GM18517 (cell line): ENCODE results near the gene CEP250.
"Not testable (repeated sequence)": the region's sequence is repeated elsewhere in the genome, so short reads cannot be mapped to it uniquely, and the experiment has no call there.

Experiments
- ATAC-seq: cut with Tn5 transposase; IDR thresholded peaks from one replicate; pipeline ENCODE4 v1.9.1; 2021; ENCODE audit warnings: mild to moderate bottlenecking, moderate library complexity; ENCODE audit not compliant: unreplicated experiment

CEP250 gene

GRCh38 chr20:35454881-35455609, at the start of gene CEP250:
Gene CEP250, plus strand, starts transcription at chr20:35455598. Its CDS starts 6,770 bp downstream, at chr20:35462368.
- ATAC-seq = peak; percentile 78

- no peak for ATAC-seq
Observed at GRCh38 chr20:35405775-35406174, 49.6 kb upstream of the CEP250 start.

- ATAC-seq = no peak
Observed at GRCh38 chr20:35408270-35408669, 47.1 kb upstream of the CEP250 start.

GRCh38 chr20:35409542-35409941, 45.9 kb upstream of the CEP250 start:
- ATAC-seq = no peak

GRCh38 chr20:35410613-35411012, 44.8 kb upstream of the CEP250 start:
- no peak for ATAC-seq

- ATAC-seq = no peak
Observed at GRCh38 chr20:35421322-35421721, 34.1 kb upstream of the CEP250 start.

- ATAC-seq = no peak
Observed at GRCh38 chr20:35431621-35432429, 23.6 kb upstream of the CEP250 start.

GRCh38 chr20:35432430-35432735, 23.0 kb upstream of the CEP250 start:
- ATAC-seq = no peak

- ATAC-seq = no peak
Observed at GRCh38 chr20:35433337-35433736, 22.1 kb upstream of the CEP250 start.

GRCh38 chr20:35434085-35435005, 21.1 kb upstream of the CEP250 start:
- no peak for ATAC-seq

GRCh38 chr20:35436177-35436573, 19.2 kb upstream of the CEP250 start:
- ATAC-seq = no peak

- ATAC-seq = no peak
Observed at GRCh38 chr20:35437599-35437998, 17.8 kb upstream of the CEP250 start.

GRCh38 chr20:35443003-35443402, 12.4 kb upstream of the CEP250 start:
- no peak for ATAC-seq

- ATAC-seq = no peak
Observed at GRCh38 chr20:35444226-35444625, 11.2 kb upstream of the CEP250 start.

- ATAC-seq = no peak
Observed at GRCh38 chr20:35446356-35447078, 8.9 kb upstream of the CEP250 start.

- no peak for ATAC-seq
Observed at GRCh38 chr20:35447082-35447789, 8.2 kb upstream of the CEP250 start.

GRCh38 chr20:35448788-35449373, 6.5 kb upstream of the CEP250 start:
- no peak for ATAC-seq

GRCh38 chr20:35449855-35450254, 5.5 kb upstream of the CEP250 start:
- not testable (repeated sequence) for ATAC-seq

GRCh38 chr20:35451295-35451694, 4.1 kb upstream of the CEP250 start:
- ATAC-seq = no peak

GRCh38 chr20:35453647-35454046, 1.8 kb upstream of the CEP250 start:
- no peak for ATAC-seq
